ENCODE data around the gene C9orf78. TPM values are rescaled to one million over a fixed set of nuclear protein-coding genes. Genes with fewer than 3 reads are reported as not detected.

The C9orf78 gene
- 127 and 128 TPM in 2 replicates for total RNA-seq (2014; rRNA removed; shearing (Covaris generic))

- DNase-seq (ENCODE audit: low read depth) = peak; percentile 99
Measured at GRCh38 chr9:129835128-129835859, at the start of gene C9orf78, which contains the start of gene USP20. TSS of gene C9orf78 (minus strand) at chr9:129835275. CDS start at chr9:129835221, 54 bp downstream. TSS of gene USP20 (plus strand) at chr9:129835458. CDS start at chr9:129852556, 17,098 bp downstream.

- DNase-seq (ENCODE audit: low read depth) = peak; percentile 95
Measured at GRCh38 chr9:129884220-129885017, 49.3 kb upstream of the C9orf78 start.

- no peak for DNase-seq (ENCODE audit: low read depth)
Measured at GRCh38 chr9:129881547-129882324, 46.7 kb upstream of the C9orf78 start.

GRCh38 chr9:129880654-129881546, 45.8 kb upstream of the C9orf78 start:
- no peak for DNase-seq (ENCODE audit: low read depth)

GRCh38 chr9:129879991-129880653, 45.0 kb upstream of the C9orf78 start:
- no peak for DNase-seq (ENCODE audit: low read depth)

DNA sequence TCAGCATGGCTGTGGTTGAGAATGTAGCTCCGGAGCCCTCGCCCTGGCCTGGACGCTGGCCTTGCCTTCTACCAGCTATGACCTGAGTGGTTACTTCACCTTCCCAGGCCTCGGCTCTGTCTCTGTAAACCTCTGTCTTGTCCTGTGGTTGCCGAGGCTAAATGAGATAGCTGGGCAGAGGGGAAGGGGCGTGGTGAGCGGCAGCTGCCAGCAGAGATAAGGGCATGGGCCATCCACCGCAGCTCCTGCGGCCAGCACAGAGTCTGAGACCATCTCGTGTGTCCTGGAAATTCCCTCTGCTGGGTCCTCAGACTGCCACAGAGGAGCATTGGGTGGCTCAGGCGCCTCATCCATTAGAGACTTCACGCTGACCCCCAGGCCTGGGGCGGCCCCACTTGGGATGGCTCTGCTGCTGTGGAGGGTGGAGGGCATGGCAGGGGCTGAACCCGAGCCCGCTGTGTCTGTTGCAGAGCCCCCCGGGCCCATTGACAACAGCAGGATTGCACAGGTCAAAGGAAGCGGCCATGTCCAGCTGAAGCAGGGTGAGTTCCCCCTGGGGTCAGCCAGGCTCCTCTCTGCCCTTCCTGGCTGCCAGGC, 44.1 kb upstream of the C9orf78 start:
- DNase-seq (ENCODE audit: low read depth) = no peak

GRCh38 chr9:129878291-129878690, 43.2 kb upstream of the C9orf78 start:
- DNase-seq (ENCODE audit: low read depth) = no peak

GRCh38 chr9:129876815-129877214, 41.7 kb upstream of the C9orf78 start:
- no peak for DNase-seq (ENCODE audit: low read depth)

GRCh38 chr9:129875687-129876395, 40.8 kb upstream of the C9orf78 start:
- DNase-seq (ENCODE audit: low read depth) = no peak

DNA sequence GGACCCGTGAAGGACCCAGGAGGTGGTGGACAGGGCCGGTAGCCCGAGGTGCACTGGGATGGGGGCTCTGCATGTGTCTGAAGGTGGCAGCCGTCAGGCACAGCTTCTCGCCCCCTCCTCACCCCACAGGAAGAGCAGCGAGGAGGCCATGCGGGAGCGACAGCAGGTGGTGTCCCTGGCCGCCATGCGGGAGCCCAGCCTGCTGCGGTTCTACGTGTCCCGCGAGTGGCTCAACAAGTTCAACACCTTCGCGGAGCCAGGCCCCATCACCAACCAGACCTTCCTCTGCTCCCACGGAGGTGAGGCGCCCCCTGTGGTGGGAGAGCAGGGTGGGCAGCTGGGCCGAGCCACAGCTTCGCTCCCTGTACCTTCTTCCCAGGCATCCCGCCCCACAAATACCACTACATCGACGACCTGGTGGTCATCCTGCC, 40.1 kb upstream of the C9orf78 start:
- DNase-seq (ENCODE audit: low read depth) = no peak

DNA sequence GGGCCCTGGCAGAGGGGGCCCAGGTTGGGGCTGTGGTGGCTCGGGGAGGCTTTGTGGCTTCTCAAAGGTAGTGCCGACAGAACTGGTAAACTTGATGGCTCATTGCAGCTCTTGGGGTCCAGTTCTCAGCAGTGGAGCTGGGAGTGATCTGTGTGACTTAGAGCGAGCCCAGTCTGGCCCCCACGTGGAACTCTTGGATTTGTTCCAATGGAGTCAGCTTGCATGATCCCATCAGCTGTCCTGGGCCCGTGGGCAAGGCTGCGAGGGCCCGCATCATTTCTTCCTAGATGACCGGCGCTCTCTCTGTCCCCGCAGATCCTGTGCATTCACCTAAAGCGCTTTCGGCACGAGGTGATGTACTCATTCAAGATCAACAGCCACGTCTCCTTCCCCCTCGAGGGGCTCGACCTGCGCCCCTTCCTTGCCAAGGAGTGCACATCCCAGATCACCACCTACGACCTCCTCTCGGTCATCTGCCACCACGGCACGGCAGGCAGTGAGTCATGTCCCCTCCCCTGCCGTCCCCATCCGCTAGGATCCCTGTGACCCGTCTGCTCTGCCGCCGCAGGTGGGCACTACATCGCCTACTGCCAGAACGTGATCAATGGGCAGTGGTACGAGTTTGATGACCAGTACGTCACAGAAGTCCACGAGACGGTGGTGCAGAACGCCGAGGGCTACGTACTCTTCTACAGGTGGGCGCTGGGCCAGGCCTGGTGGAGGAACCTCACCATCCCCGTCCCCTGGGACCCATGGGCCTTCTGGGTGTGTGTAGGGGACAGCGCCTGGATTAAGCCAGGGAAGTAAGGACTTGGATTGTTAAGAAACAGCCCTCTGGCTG, 39.4 kb upstream of the C9orf78 start:
- DNase-seq (ENCODE audit: low read depth) = no peak

- DNase-seq (ENCODE audit: low read depth) = no peak
Measured at GRCh38 chr9:129873563-129874190, 38.6 kb upstream of the C9orf78 start.

DNA sequence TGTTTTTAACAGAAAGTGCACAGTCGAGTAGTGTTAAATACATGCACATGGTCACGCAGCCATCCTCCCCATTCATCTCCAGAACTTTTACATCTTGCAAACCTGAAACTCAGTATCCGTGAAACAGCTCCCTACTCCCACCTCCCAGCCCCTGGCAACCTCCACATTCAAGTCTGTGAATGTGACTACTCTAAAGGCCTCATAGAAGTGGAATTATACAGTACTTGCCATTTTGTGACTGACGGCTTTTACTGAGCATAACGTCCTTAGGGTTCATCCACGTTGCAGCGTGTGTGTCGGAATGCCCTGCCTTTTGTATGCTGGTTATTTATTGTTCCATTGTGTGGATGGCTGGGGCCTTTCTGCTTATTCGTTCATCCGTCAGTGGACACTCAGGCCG, 36.0 kb upstream of the C9orf78 start:
- no peak for DNase-seq (ENCODE audit: low read depth)

GRCh38 chr9:129869585-129870501, 34.8 kb upstream of the C9orf78 start:
- no peak for DNase-seq (ENCODE audit: low read depth)

- no peak for DNase-seq (ENCODE audit: low read depth)
Measured at GRCh38 chr9:129868872-129869486, 33.9 kb upstream of the C9orf78 start.
